ENCODE results near the gene ALMS1. TPM values are rescaled to one million over a fixed set of nuclear protein-coding genes. Genes with fewer than 3 reads are reported as not detected.

The ALMS1 gene
- total RNA-seq, 2 donors from 2014 or later = 11.7 to 16.6 TPM

- no peak overlapping the region for H3K9ac ChIP-seq (ENCODE audit: low read depth in 2 of 2, low read length in 2 of 2)
- H3K27ac ChIP-seq = no peak overlapping the region
- no peak for DNase-seq
- TF ChIP-seq CTCF (IDR thresholded peaks at IDR 0.05) = no peak
- no peaks in the 10 kb centered on the region for H3K4me1 ChIP-seq
- no peaks in the 10 kb centered on the region for H3K36me3 ChIP-seq
- H3K4me3 ChIP-seq = no peak overlapping the region
- intact Hi-C loops (cut with DNase I) = no loop called here
- H3K27me3 ChIP-seq = no peaks in the 10 kb centered on the region
- no peaks in the 10 kb centered on the region for H3K9me3 ChIP-seq
Observed at GRCh38 chr2:73426176-73426575, 40.5 kb downstream of the ALMS1 start.

- intact Hi-C loops (cut with DNase I) = no loop called here
- H3K4me1 ChIP-seq = no peaks in the 10 kb centered on the region
- H3K4me3 ChIP-seq = no peak overlapping the region
- no peaks in the 10 kb centered on the region for H3K27me3 ChIP-seq
- no peaks in the 10 kb centered on the region for H3K9me3 ChIP-seq
- H3K36me3 ChIP-seq = peaks cover 5% of the 10 kb centered on the region
- no peak for TF ChIP-seq CTCF (IDR thresholded peaks at IDR 0.05)
- no peak overlapping the region for H3K27ac ChIP-seq
- H3K9ac ChIP-seq (ENCODE audit: low read depth in 2 of 2, low read length in 2 of 2) = no peak overlapping the region
- no peak for DNase-seq
Observed at GRCh38 chr2:73436019-73436418, 50.4 kb downstream of the ALMS1 start.

GRCh38 chr2:73444202-73444601, 58.6 kb downstream of the ALMS1 start:
- no peak for TF ChIP-seq CTCF (IDR thresholded peaks at IDR 0.05)
- intact Hi-C loops (cut with DNase I) = no loop called here
- Histone ChIP-seq H3K9ac (ENCODE audit: low read depth in 2 of 2, low read length in 2 of 2) (no peak overlapping the region), H3K27me3 (no peaks in the 10 kb centered on the region), H3K9me3 (no peaks in the 10 kb centered on the region), H3K4me3 (no peak overlapping the region), H3K36me3 (no peaks in the 10 kb centered on the region), H3K4me1 (no peaks in the 10 kb centered on the region), H3K27ac (no peak overlapping the region)
- no peak for DNase-seq

- Histone ChIP-seq H3K9me3 (no peaks in the 10 kb centered on the region), H3K4me1 (no peaks in the 10 kb centered on the region), H3K4me3 (no peak overlapping the region), H3K36me3 (no peaks in the 10 kb centered on the region), H3K27me3 (no peaks in the 10 kb centered on the region), H3K27ac (no peak overlapping the region), H3K9ac (ENCODE audit: low read depth in 2 of 2, low read length in 2 of 2) (no peak overlapping the region)
- no peak for DNase-seq
- intact Hi-C loops (cut with DNase I) = no loop called here
- TF ChIP-seq CTCF (IDR thresholded peaks at IDR 0.05) = no peak
Observed at GRCh38 chr2:73448856-73449255, 63.2 kb downstream of the ALMS1 start.

GRCh38 chr2:73449404-73449803, 63.8 kb downstream of the ALMS1 start:
- TF ChIP-seq CTCF (IDR thresholded peaks at IDR 0.05) = no peak
- H3K9me3 ChIP-seq = no peaks in the 10 kb centered on the region
- intact Hi-C loops (cut with DNase I) = no loop called here
- no peak for DNase-seq
- H3K27ac ChIP-seq = no peak overlapping the region
- no peaks in the 10 kb centered on the region for H3K4me1 ChIP-seq
- H3K9ac ChIP-seq (ENCODE audit: low read depth in 2 of 2, low read length in 2 of 2) = no peak overlapping the region
- H3K27me3 ChIP-seq = no peaks in the 10 kb centered on the region
- H3K4me3 ChIP-seq = no peak overlapping the region
- H3K36me3 ChIP-seq = no peaks in the 10 kb centered on the region
